Measurements from ENCODE around the gene NT5M. TPM values are rescaled to one million over a fixed set of nuclear protein-coding genes. Genes with fewer than 3 reads are reported as not detected.
A peak's percentile ranks its signal among the peaks of the same experiment; 100 is the strongest.

NT5M gene
- total RNA-seq, 2 experiments from 2014 or later = 1.8 to 2.9 TPM

GRCh38 chr17:17315142-17315821 is 12.1 kb downstream of the NT5M start:
- H3K9me3 ChIP-seq (ENCODE audit: control insufficient read depth in 1 of 2, insufficient read depth in 1 of 2, low read length in 2 of 2) = no peaks in the 10 kb centered on the region
- ChIA-PET CTCF (interaction anchor here (0.6 to 1.5 kb wide), 2 partner anchors 47 to 173 kb away, joined by 3 to 4 read pairs; no protein-coding TSS in a partner anchor), POLR2A (no interaction called here)
- no peak overlapping the region for H3K27ac Mint-ChIP-seq
- no peak overlapping the region for H3K27ac ChIP-seq (ENCODE audit: low read depth in 1 of 2, low read length in 2 of 2)
- no peak for DNase-seq
- intact Hi-C loops (cut with DNase I, micrococcal nuclease) = no loop called here
- no peaks in the 10 kb centered on the region for H3K27me3 ChIP-seq (ENCODE audit: control insufficient read depth in 1 of 2, insufficient read depth in 2 of 2, low read length in 2 of 2)
- H3K4me3 Mint-ChIP-seq = no peak overlapping the region
- peaks cover 6% of the 10 kb centered on the region for H3K4me1 Mint-ChIP-seq (ENCODE audit: low read depth)
- no peaks in the 10 kb centered on the region for H3K9me3 Mint-ChIP-seq
- no peaks in the 10 kb centered on the region for H3K36me3 Mint-ChIP-seq (ENCODE audit: low read depth)
- H3K4me3 ChIP-seq (ENCODE audit: low read length) = no peak overlapping the region
- H3K36me3 ChIP-seq (ENCODE audit: insufficient read depth, low read length) = no peaks in the 10 kb centered on the region
- ATAC-seq (ENCODE audit: poor library complexity) = no peak
- peaks cover 6% of the 10 kb centered on the region for H3K4me1 ChIP-seq (ENCODE audit: insufficient read depth, low read length)
- H3K27me3 Mint-ChIP-seq = no peaks in the 10 kb centered on the region
- TF ChIP-seq CTCF (IDR thresholded peaks at IDR 0.05) = no peak

GRCh38 chr17:17320188-17320910 is 17.2 kb downstream of the NT5M start:
- no peaks in the 10 kb centered on the region for H3K4me1 ChIP-seq (ENCODE audit: insufficient read depth, low read length)
- intact Hi-C loops (cut with DNase I, micrococcal nuclease) = no loop called here
- ChIA-PET POLR2A (no interaction called here), CTCF (no interaction called here)
- Mint-ChIP-seq H3K9me3 (no peaks in the 10 kb centered on the region), H3K4me1 (ENCODE audit: low read depth) (no peaks in the 10 kb centered on the region), H3K4me3 (no peak overlapping the region), H3K27ac (no peak overlapping the region), H3K27me3 (no peaks in the 10 kb centered on the region), H3K36me3 (ENCODE audit: low read depth) (no peaks in the 10 kb centered on the region)
- H3K27ac ChIP-seq (ENCODE audit: low read depth in 1 of 2, low read length in 2 of 2) = no peak overlapping the region
- no peak for TF ChIP-seq CTCF (IDR thresholded peaks at IDR 0.05)
- no peak for ATAC-seq (ENCODE audit: poor library complexity)
- H3K36me3 ChIP-seq (ENCODE audit: insufficient read depth, low read length) = no peaks in the 10 kb centered on the region
- DNase-seq = peak in 2 of 14 experiments; percentile 10 to 25
- no peak overlapping the region for H3K4me3 ChIP-seq (ENCODE audit: low read length)
- no peaks in the 10 kb centered on the region for H3K27me3 ChIP-seq (ENCODE audit: control insufficient read depth in 1 of 2, insufficient read depth in 2 of 2, low read length in 2 of 2)
- H3K9me3 ChIP-seq (ENCODE audit: control insufficient read depth in 1 of 2, insufficient read depth in 1 of 2, low read length in 2 of 2) = no peaks in the 10 kb centered on the region

- Histone ChIP-seq H3K9me3 (ENCODE audit: control insufficient read depth in 1 of 2, insufficient read depth in 1 of 2, low read length in 2 of 2) (no peaks in the 10 kb centered on the region), H3K4me1 (ENCODE audit: insufficient read depth, low read length) (no peaks in the 10 kb centered on the region), H3K36me3 (ENCODE audit: insufficient read depth, low read length) (no peaks in the 10 kb centered on the region), H3K4me3 (ENCODE audit: low read length) (no peak overlapping the region), H3K27ac (ENCODE audit: low read depth in 1 of 2, low read length in 2 of 2) (no peak overlapping the region), H3K27me3 (ENCODE audit: control insufficient read depth in 1 of 2, insufficient read depth in 2 of 2, low read length in 2 of 2) (no peaks in the 10 kb centered on the region)
- Mint-ChIP-seq H3K4me1 (ENCODE audit: low read depth) (no peaks in the 10 kb centered on the region), H3K36me3 (ENCODE audit: low read depth) (no peaks in the 10 kb centered on the region), H3K4me3 (no peak overlapping the region), H3K27me3 (no peaks in the 10 kb centered on the region), H3K27ac (no peak overlapping the region), H3K9me3 (no peaks in the 10 kb centered on the region)
- ChIA-PET CTCF (no interaction called here), POLR2A (no interaction called here)
- TF ChIP-seq CTCF (IDR thresholded peaks at IDR 0.05) = no peak
- peak in 1 of 14 experiments; percentile 25 for DNase-seq
- intact Hi-C loops (cut with DNase I, micrococcal nuclease) = no loop called here
- no peak for ATAC-seq (ENCODE audit: poor library complexity)
These were observed 17.7 kb downstream of the NT5M start for GRCh38 chr17:17320911-17321220.

Data from CD4-positive, alpha-beta T cell (primary cell).